Uterus (tissue), 2 donors: ENCODE results near the gene EPHA7.

Source experiments
- POLR2A ChIP-seq, 2 donors: fragments of 450-650 bp; IDR thresholded peaks; one replicate each; pipeline ENCODE4 v1.6.1; 2016; ENCODE audit warnings: antibody characterized with exemption in 2 of 2, mild to moderate bottlenecking in 1 of 2, moderate library complexity in 1 of 2
- TF ChIP-seq, protein P1 (sequence below), 4 experiments: fragments of 200-600 bp in 2 of 4; fragments of 450-650 bp in 2 of 4; sonication (generic) in 2 of 4; IDR thresholded peaks; one replicate each; pipeline ENCODE4 v1.5.1; 2016 to 2019; ENCODE audit warnings: antibody characterized with exemption in 4 of 4, mild to moderate bottlenecking in 2 of 4, moderate library complexity in 1 of 4

- TF ChIP-seq, protein P1, sequence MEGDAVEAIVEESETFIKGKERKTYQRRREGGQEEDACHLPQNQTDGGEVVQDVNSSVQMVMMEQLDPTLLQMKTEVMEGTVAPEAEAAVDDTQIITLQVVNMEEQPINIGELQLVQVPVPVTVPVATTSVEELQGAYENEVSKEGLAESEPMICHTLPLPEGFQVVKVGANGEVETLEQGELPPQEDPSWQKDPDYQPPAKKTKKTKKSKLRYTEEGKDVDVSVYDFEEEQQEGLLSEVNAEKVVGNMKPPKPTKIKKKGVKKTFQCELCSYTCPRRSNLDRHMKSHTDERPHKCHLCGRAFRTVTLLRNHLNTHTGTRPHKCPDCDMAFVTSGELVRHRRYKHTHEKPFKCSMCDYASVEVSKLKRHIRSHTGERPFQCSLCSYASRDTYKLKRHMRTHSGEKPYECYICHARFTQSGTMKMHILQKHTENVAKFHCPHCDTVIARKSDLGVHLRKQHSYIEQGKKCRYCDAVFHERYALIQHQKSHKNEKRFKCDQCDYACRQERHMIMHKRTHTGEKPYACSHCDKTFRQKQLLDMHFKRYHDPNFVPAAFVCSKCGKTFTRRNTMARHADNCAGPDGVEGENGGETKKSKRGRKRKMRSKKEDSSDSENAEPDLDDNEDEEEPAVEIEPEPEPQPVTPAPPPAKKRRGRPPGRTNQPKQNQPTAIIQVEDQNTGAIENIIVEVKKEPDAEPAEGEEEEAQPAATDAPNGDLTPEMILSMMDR (IDR thresholded peaks at IDR 0.05): no peak
- TF ChIP-seq POLR2A (IDR thresholded peaks at IDR 0.05): no peak
These were observed 124.5 kb downstream of the EPHA7 start for GRCh38 chr6:93294879-93295278.
